HG03460 (cell line): ENCODE results near the gene HELLS.
"Not testable (repeated sequence)": the region's sequence is repeated elsewhere in the genome, so short reads cannot be mapped to it uniquely, and the experiment has no call there.

Source experiments
- ATAC-seq: cut with Tn5 transposase; IDR thresholded peaks from one replicate; pipeline ENCODE4 v1.9.1; 2021; ENCODE audit not compliant: unreplicated experiment

HELLS gene

GRCh38 chr10:94607111-94607510, 61.5 kb downstream of the HELLS start:
- peak; percentile 69 for ATAC-seq

GRCh38 chr10:94608559-94608958, 63.0 kb downstream of the HELLS start:
- no peak for ATAC-seq

- no peak for ATAC-seq
Measured at GRCh38 chr10:94614558-94614957, 69.0 kb downstream of the HELLS start.

GRCh38 chr10:94617389-94617944, 71.9 kb downstream of the HELLS start:
- no peak for ATAC-seq

DNA sequence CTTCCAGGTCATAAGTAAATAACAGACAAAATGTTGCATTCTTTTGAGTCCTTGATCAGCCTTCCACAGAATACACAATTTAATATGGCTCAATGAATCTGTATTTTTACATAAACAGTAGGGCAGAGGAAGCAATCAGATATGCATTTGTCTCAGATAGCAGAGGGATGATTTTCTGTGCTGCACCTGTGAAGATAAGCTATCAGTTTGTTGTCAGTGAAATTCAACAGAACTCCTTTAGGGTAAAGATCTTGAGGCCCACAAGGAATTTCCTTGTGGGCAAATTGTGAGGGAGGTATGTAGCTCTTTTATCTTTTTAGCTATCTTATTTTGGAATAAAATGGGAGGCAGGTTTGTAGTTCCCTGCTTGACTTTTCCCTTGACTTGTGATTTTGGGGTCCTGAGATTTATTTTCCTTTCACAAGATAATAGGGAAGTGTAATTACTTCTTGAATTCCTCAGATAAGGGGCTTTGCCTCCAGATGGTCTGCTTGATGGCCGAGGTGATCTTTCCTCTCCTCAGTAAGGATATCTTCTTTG, 77.1 kb downstream of the HELLS start:
- no peak for ATAC-seq

DNA sequence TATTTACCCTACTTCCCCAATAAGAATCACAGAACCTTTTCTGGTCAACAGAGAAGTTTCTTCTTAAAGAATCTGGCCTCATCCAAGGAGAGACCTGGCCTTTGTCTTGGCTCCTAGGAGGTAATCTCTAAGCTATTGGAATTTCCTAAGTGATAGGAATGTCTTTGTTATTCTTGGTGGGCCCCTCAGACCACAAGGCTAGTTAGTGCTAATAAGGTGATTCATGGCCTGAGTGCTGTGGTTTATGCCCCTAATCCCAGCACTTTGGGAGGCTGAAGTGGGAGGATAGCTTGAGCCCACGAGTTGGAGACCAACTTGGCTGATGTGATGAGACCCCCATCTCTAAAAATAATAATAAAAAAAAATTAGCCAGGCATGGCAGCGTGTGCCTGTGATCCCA, 78.0 kb downstream of the HELLS start:
- no peak for ATAC-seq

- ATAC-seq, result no peak
Measured at GRCh38 chr10:94626476-94626875, 80.9 kb downstream of the HELLS start.

DNA sequence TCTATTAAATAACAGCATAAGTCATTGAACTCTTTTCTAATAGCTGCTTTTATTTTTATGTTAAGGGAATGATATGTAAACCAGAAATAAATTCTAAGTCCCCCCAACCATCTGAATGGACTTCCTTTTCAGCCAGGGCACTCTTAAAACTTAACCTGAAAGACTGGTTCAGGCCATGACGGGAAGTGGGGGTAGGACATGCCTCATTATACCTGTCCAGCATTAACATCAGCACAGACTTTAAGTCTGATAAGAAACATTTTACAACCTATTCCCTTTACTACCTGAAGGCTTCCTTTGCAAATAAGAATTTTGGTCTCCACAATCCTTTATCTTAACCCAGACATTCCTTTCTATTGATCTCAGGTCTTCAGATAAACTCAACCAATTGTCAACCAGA, 81.9 kb downstream of the HELLS start:
- ATAC-seq, result no peak

DNA sequence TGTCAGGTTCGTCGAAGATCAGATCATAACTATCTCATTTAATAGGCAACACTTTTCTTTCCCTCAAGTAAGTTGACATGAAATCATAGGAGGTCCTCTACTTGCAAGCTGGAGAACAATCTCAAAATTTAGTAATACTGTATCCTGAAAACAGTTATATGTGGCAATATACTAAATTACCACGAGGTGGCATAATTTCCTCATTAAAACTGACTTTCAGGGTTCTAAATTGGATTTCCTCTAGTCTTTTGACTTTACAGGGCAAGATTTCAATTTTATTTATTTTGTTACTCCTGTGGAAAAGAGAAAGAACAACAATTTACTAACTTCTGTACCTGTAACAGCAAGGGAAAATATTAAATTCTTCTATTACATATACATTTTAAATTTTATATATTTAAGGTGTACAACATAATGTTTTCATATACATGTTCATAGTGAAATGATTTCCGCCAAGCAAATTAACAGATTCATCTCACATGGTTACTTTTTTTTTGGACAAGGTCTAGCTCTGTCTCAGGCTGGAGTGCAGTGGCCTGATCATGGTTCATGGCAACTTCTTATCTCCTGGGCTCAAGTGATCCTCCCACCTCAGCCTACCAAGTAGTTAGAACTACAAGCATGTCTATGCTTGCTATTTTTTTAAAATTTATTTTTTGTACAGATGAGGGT, 84.6 kb downstream of the HELLS start:
- ATAC-seq, result no peak

DNA sequence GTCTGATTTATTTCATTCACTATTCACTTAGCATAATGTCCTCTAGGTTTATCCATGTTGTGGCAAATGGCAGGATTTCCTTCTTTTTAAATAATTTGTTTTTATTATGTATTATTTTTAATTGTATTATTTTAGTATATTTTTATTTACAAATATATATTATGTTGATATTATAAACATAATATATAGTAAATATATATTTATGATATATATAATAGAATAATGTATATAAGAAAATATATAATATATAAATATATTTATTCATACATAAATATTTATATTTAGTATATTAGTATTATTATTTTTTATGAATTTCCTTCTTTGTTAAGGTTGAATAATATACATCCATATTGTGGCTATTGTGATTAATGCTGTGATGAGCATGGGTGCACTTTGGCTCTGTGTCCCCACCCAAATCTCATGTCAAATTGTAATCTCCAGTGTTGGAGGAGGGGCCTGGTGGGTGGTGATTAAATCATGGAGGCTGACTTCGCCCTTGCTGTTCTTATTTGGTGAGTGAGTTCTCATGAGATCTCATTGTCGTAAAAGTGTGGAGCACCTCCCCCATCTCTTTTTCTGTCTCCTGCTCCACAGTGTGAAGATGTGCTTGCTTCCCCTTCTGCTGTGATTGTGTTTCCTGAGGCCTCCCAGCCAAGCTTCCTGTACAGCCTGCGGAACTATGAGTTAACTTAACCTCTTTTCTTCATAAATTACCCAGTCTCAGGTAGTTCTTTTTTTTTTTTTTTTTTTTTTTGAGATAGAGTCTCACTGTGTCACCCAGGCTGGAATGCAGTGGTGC, 85.7 kb downstream of the HELLS start:
- ATAC-seq, result no peak

- no peak for ATAC-seq
Measured at GRCh38 chr10:94632954-94633353, 87.4 kb downstream of the HELLS start.

- ATAC-seq, result not testable (repeated sequence)
Measured at GRCh38 chr10:94638097-94638496, 92.5 kb downstream of the HELLS start.

DNA sequence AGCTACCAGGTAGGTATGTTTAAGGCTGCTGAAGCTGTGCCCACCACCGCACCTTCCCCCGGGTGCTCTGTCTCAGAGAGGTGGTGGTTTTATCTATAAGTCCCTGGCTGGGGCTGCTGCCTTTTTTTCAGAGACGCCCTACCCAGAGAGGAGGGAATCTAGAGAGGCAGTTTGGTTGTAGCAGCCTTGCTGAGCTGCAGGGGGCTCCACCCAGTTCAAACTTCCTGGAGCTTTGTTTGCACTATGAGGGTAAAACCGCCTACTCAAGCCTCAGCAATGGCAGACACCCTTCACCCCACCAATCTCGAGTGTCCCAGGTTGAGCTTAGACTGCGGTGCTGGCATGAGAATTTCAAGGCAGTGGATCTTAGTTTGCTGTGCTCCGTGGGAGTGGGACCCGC, 94.3 kb downstream of the HELLS start:
- ATAC-seq, result no peak

- no peak for ATAC-seq
Measured at GRCh38 chr10:94640562-94640961, 95.0 kb downstream of the HELLS start.

DNA sequence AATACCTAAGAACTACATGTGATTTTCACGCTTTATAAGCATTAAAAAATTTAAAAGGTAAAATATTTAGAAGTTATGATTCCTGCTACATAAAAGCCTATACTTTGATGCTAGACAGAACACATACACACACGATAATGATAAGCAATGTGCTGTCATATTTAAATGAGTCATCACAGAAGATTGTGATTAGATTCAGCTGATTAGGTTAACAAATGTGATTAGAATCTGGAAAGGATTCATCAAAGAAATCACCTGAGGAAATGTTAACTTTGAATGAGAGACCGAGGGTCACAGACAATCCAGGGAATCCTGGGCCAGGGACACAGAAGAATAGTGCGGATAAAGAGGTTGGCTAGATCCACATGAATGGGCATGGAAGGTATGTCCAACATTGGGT, 95.9 kb downstream of the HELLS start:
- no peak for ATAC-seq

GRCh38 chr10:94644352-94644751, 98.8 kb downstream of the HELLS start:
- no peak for ATAC-seq

GRCh38 chr10:94645285-94645684, 99.7 kb downstream of the HELLS start:
- ATAC-seq, result no peak
